HG03432 (cell line): ENCODE data around the gene CLDN19.

ENCODE experiments used
- ATAC-seq: cut with Tn5 transposase; IDR thresholded peaks from one replicate; pipeline ENCODE4 v1.9.1; 2021; ENCODE audit warnings: mild to moderate bottlenecking, moderate library complexity; ENCODE audit not compliant: unreplicated experiment

The CLDN19 gene, protein sequence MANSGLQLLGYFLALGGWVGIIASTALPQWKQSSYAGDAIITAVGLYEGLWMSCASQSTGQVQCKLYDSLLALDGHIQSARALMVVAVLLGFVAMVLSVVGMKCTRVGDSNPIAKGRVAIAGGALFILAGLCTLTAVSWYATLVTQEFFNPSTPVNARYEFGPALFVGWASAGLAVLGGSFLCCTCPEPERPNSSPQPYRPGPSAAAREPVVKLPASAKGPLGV

DNA sequence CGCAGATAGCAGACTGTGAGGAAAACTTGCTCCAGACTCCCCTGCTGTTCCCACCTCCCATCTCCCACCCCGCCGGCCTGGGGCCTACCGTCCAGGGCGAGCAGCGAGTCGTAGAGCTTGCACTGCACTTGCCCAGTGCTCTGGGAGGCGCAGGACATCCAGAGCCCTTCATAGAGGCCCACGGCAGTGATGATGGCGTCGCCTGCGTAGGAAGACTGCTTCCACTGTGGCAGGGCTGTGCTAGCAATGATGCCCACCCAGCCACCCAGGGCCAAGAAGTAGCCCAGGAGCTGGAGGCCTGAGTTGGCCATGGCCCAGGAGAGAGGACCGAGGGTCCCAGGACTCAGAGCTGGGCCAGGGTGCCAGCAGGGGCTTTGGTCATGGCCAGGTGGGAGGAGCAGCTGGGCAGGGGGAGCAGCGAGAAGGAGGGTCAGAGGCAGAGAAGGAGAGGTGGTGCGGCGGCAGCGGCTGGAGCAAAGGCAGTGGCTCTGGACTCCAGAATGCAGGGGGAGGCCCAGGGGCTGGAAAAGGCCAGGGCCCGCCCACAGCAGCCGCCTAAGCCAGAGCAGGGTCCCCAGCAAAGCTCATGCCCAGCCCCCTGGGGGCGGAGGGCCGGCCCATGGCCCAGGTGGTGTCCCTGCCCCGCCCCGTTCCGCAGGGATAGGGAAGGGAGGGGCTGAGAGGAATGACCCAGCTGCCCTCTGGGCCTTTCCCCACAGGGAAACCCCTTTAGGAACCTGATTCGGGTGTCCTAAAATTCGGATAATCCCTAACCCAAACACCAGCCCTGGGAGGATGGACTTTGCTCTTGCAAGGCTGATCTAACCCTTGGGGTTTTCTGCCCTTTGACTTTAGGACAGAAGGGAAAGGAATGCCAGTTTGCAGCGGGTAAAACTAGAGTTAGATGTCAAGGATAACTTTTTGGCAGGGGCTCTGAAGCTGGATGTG is at the start of gene CLDN19:
Gene CLDN19 (minus strand): TSS at position 484 of the 948 bp plus-strand sequence. CDS start 173 bp downstream, at position 311.
- no peak for ATAC-seq

GRCh38 chr1:42788021-42788420 is 48.0 kb upstream of the CLDN19 start:
- no peak for ATAC-seq

DNA sequence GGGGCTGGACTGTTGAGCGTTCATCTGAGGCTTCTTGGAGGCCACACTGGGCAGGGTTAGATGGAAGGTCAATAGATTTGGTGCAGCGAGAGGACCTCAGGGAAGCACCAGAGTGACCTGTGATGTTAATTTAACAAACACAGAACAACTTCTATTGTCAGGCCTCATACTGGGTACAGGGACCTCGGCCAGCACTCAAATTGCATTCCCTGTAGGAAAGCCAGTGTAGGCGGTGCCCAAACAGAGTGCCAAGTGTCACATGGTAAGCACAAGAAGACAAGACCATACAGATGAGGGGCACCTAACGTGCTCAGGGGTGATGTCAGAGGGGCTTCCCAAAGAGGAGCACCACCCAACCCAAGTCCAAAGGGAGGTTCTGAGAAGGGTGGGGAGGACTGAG is 46.1 kb upstream of the CLDN19 start:
- no peak for ATAC-seq

- ATAC-seq, result no peak
Observed at GRCh38 chr1:42784946-42785693, 45.1 kb upstream of the CLDN19 start, which contains the start of gene TMEM269. TMEM269 (plus strand) TSS chr1:42784991; CDS start chr1:42789894, 4,903 bp downstream.

DNA sequence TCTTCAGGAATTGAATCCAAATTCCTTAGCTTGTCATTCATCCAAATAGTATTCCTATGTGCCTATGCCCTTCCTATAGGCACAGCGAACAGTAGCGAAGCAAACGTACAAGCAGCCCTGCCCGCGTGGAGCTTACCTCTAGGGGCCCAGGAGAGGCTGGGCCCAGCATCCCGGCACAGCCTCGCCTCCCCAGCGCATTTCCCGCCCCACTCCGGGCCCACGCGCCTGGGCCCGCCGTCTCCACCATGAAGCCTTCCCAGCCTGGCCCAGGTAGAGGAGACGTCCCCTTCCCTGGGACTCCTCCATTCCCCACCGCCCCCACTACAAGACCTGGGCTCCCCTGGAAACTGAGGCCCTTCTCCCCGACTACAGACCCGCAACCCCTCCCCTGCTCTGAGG is 44.5 kb upstream of the CLDN19 start:
- no peak for ATAC-seq

DNA sequence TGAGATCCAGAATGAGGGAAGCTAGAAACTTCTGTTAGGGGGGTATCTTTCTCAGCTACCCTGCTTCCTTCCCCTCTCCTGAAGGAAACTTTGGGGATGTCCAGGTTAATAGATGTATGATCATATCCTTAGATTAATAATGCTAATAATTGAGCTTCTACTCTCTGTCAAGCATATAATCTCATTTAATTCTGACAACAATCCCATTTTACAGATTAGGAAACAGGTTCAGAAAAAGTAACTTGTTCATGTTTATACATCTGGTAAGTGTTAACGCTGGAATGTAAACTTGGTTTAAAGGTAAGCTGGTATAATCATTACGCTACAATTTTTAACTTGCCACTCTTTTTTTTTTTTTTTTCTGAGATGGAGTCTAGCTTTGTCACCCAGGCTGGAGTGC is 43.1 kb upstream of the CLDN19 start:
- no peak for ATAC-seq

- no peak for ATAC-seq
Observed at GRCh38 chr1:42780176-42780575, 40.1 kb upstream of the CLDN19 start.

GRCh38 chr1:42779725-42780124 is 39.7 kb upstream of the CLDN19 start:
- no peak for ATAC-seq

DNA sequence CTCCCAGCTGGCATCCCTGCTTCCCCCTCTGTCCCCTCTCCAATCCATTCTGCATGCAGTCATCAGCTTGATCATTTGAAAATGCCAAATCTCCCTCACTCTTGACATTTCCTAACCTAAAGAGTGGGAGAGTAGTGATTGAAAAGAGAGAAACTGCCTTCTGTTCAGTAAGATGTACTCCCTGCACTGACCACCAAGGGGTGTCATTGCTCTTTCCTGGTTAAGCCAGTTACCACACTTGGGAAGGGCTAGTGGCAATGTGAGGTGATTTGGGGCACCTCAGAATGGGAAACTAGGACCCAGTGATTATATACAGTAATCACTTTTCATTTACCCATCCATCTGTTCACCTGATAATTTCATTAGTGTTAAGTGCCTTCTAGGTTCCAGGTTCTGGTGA is 37.8 kb upstream of the CLDN19 start:
- ATAC-seq, result no peak

DNA sequence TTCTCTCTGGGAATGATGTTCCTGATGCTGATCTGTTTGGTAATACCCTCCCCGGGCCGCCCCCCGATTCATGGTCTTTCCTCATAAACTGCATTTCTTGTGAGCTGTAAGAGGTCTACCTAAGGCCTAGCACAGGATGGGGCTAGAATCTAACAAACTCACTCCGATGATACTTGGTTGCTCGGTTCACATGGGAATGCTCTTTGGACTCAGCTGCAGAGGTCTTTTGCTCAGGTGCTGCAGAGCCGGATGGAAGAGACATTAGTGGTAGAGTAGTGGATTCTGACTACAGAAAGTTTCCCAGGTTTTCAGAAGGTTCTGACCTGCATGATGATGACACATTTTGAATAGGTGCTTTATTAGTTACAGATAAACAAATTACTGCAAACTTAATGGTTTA is 36.5 kb upstream of the CLDN19 start:
- ATAC-seq, result no peak

DNA sequence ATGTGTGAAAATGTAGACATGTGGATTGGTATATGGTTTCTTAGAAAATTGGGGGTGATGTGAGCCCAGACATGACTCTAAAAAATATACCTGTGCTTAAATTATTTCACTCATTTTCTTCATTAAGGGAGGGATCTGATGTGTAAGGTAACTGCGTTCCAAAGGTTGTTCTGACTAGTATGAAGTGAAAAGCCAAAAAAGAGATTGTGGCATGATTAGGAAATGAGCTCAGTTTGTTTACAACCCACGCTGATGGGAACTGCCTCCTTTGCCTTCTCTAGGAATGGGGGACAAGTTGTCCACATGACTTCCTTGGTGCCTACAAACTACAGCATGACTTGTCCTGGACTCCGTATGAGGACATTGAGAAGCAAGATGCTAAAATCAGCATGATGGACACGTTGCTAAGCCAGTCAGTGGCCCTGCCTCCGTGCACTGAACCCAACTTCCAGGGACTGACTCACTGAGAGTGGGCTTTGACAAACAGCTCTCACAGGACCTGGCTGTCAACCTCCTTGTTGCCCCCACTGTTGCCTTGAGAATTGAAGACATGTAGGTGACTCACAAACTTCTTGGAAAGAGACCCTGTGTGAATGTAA is 35.0 kb upstream of the CLDN19 start:
- no peak for ATAC-seq

DNA sequence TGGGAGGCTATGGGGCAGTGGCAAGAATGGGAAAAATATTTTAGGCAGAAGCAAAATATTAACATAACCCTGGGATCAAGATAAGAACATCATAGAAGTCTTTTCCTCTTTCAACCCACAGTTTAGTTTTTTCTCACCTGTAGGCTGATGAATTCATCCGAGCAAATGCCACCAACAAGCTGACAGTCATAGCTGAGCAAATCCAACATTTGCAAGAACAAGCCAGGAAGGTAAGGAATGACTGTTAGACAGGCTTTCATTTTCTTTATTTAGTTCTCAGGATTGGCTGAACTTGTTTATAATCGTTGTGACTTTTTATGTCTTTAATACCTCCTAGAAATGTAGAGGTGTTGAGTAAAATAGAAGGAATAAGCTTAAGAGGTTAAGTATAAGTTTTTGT is 33.4 kb upstream of the CLDN19 start:
- no peak for ATAC-seq

GRCh38 chr1:42769811-42770210 is 29.8 kb upstream of the CLDN19 start:
- ATAC-seq, result no peak

- ATAC-seq, result no peak
Observed at GRCh38 chr1:42768172-42768571, 28.1 kb upstream of the CLDN19 start.

GRCh38 chr1:42767510-42768000 is 27.5 kb upstream of the CLDN19 start:
- ATAC-seq, result peak; percentile 18

- peak; percentile 84 for ATAC-seq
Observed at GRCh38 chr1:42766741-42767509, 26.9 kb upstream of the CLDN19 start, which contains the start of the genes C1orf50 and P3H1. C1orf50 (plus strand) TSS chr1:42767249; CDS start chr1:42767312, 63 bp downstream. P3H1 (minus strand) TSS chr1:42767028; CDS start chr1:42766971, 57 bp downstream.

DNA sequence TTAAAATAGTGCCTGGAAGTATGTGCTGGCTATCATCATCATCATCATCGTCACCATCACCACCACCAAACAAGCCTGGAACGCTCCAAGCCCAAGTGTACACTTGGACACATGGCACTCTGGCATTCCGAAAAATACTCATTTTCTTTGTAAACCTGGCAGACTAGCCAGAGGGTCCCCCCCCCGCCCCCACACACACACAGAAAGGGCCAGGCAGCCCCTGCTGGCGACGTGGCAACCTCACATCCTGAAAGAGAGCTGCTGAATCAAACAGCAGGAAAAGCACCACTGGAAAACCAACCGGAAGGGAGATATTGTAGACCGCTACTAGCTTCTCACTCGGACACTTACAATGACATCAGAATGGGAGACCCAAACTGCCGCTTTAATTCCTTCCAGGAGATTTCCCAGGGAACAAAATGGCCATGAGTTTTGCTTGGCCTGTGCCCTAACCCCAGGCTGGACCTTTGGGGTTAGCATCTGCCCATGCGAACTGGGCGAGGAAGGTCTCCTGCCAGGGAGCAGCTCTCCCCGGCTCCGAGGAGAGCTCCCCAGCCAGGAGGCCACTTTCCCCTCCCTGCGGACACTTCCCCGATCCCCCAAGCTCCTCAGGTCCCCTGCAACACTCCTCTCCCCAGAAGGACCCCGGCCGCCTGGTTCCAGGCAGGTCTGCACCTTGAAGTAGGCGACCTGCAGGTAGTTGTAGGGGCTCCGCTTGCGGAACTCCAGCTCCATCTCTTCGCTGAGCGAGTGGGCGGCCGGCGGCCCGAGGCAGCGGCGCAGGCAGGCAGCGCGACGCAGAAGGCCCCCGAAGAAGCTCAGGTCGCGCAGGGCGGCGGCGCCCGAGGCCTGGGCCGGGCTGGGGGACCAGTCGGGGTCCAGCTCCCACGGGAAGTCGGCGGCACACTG is 26.1 kb upstream of the CLDN19 start:
- peak; percentile 27 for ATAC-seq

DNA sequence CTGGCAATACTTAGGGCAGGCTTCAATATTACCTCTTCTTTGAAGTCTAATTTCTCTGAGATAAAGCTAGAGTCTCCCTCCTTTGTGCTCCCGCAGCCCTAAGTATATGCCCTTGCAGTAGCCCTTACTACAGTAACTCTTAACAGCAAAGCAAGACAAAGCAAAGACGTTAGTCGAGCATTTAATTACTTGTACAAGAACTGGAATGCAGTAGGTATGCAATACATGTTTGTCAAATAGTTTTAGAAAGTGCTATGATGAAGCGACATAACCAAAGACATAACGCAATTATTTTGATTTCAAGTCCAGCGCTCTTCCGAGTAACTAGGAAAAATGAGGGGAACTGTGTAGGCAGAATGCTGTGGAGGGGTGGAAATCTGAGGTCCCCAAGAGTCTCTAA is 25.2 kb upstream of the CLDN19 start:
- no peak for ATAC-seq

DNA sequence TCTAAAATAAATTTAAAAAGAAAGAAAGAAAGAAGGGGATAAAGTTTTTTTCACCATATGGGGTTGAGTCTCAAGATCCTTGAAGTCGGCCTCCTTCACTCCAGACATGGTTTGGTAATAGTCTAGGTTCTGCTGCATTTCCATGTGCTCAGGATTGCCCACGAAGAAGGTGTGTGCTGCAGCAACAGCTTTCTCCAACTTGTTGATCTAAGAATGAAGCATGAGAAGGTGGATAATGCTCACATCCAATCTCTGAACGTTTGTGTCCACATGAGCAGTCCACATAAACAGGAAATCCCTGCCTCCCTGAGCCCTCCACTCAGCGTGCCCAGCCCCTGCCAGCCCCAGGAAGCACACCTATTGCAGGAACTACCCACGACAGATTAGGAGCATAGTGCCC is 22.2 kb upstream of the CLDN19 start:
- no peak for ATAC-seq
